Heart left ventricle (tissue), 16 donors: ENCODE measurements around the gene SOX8. TPM values are rescaled to one million over a fixed set of nuclear protein-coding genes. Genes with fewer than 3 reads are reported as not detected.

Source experiments
- ATAC-seq, 4 donors: fragments of 200-7000 bp; cut with Tn5 transposase; one replicate each; pipeline ENCODE4 v1.9.1; 2020 to 2022; ENCODE audit warnings: moderate library complexity in 4 of 4, mild to moderate bottlenecking in 3 of 4, moderate number of reproducible peaks in 1 of 4
- DNase-seq, 5 donors: peaks; one replicate each; pipeline ENCODE4 v3.0.0-alpha.2; 2020
- H3K27ac ChIP-seq, 12 donors: fragments of 200-600 bp; sonication (generic) in 4 of 12; one replicate each; pipeline versions ENCODE4 v1.5.0 to v1.8.0; 2016 to 2022; ENCODE audit warnings: mild to moderate bottlenecking in 2 of 12
- H3K27me3 ChIP-seq, 9 donors: fragments of 200-600 bp; sonication (generic) in 2 of 9; one replicate each; pipeline versions ENCODE4 v1.5.1 to v1.8.0; 2016 to 2022; ENCODE audit warnings: mild to moderate bottlenecking in 3 of 9
- H3K36me3 ChIP-seq, 9 donors: fragments of 200-600 bp; sonication (generic) in 2 of 9; one replicate each; pipeline versions ENCODE4 v1.5.0 to v1.8.0; 2018 to 2022; ENCODE audit warnings: mild to moderate bottlenecking in 2 of 9
- H3K4me1 ChIP-seq, 12 donors: fragments of 200-600 bp; sonication (generic) in 4 of 12; one replicate each; pipeline versions ENCODE4 v1.5.0 to v1.8.0; 2016 to 2022; ENCODE audit warnings: mild to moderate bottlenecking in 3 of 12
- H3K4me3 ChIP-seq, 12 donors: fragments of 200-600 bp; sonication (generic) in 4 of 12; one replicate each; pipeline versions ENCODE4 v1.5.0 to v1.8.0; 2017 to 2022; ENCODE audit warnings: mild to moderate bottlenecking in 9 of 12, moderate library complexity in 4 of 12
- H3K9me3 ChIP-seq, 12 donors: fragments of 200-600 bp; sonication (generic) in 4 of 12; one replicate each; pipeline versions ENCODE4 v1.5.0 to v1.8.0; 2016 to 2022; ENCODE audit warnings: mild to moderate bottlenecking in 1 of 12
- POLR2A ChIP-seq, 2 donors: fragments of 450-650 bp; IDR thresholded peaks; one replicate each; pipeline ENCODE4 v1.6.1; 2017; ENCODE audit warnings: antibody characterized with exemption in 2 of 2, mild to moderate bottlenecking in 2 of 2, moderate library complexity in 2 of 2
- WGBS, 4 donors: extraction: QIAGEN DNeasy Blood & Tissue Kit in 2 of 4; methylation state at CpG; one replicate each; pipeline versions ENCODE4 v1.1.5 to v1.1.7; 2013 to 2018; 5-methylcytosine and 5-hydroxymethylcytosine counted together
- intact Hi-C, 10 donors: fragments of 100-400 bp; cut with DNase I; formaldehyde crosslinking; loops; one replicate each; pipeline versions ENCODE4 v1.11.1 to v1.14.2; 2022
- polyA plus RNA-seq, 2 donors: library from polyadenylated mRNA; stranded (reverse); fragments of 200-250 nt; gene quantifications; one replicate each; pipeline ENCODE4 v1.2.3, GENCODE V29; 2013
- total RNA-seq, 9 donors: library from RNA; depleted of rRNA in 2 of 9; stranded (reverse); fragments of >200 nt in 2 of 9; fragmentation: NEBNext Ultra II Directional in 3 of 9; extraction: Animal tissue kit (Norgen Biotek cat#: 25700) in 3 of 9; gene quantifications; one replicate each; pipeline versions ENCODE4 v1.1.0 to v1.2.4, GENCODE V29; 2016 to 2023
- TF ChIP-seq, protein P1 (sequence below), 12 donors: fragments of 200-600 bp; sonication (generic) in 4 of 12; IDR thresholded peaks; one replicate each; pipeline versions ENCODE4 v1.5.0 to v1.8.0; 2018 to 2022; ENCODE audit warnings: antibody characterized with exemption in 12 of 12, mild to moderate bottlenecking in 5 of 12
- donor health status: ischemic (EF 13 %, LVEDD 7.1; RV severe dilation, severe dysfunction).
- donor health status: healthy with polysubstance abuse.
- donor health status: DM: no; HTN: yes; CAD: no.
- donor health status: DM: no; HTN: no; CAD: no.
- donor health status: ischemic (EF 25% LVEDD 6.9; RV normal size, moderate dysfunction).
- donor health status: ischemic (EF 25% LVEDD 5.7; RV mildly dilated, moderate dysfunction).
- donor health status: healthy.
- donor health status: DM: yes; HTN: yes; CAD: no.
- donor health status: ischemic (EF 35%, LVEDD 5.7; RV mildly dilated, moderate dysfunction).
- donor health status: nonischemic (EF 11% LVEDD 7.7; RV severe dilation, severe dysfunction).
- donor health status: DM: yes; HTN: yes; CAD: no.
- donor health status: PGD.
- donor health status: ischemic (EF 29% LVEDD 5.4; RV normal size, mild dysfunction).
- donor health status: nonischemic (EF 23%, LVEDD 6.1; RV moderate dilation, normal function).

The SOX8 gene
- total and polyA plus RNA-seq, 11 donors = 0.44 to 1.3 (median 0.77) TPM

DNA sequence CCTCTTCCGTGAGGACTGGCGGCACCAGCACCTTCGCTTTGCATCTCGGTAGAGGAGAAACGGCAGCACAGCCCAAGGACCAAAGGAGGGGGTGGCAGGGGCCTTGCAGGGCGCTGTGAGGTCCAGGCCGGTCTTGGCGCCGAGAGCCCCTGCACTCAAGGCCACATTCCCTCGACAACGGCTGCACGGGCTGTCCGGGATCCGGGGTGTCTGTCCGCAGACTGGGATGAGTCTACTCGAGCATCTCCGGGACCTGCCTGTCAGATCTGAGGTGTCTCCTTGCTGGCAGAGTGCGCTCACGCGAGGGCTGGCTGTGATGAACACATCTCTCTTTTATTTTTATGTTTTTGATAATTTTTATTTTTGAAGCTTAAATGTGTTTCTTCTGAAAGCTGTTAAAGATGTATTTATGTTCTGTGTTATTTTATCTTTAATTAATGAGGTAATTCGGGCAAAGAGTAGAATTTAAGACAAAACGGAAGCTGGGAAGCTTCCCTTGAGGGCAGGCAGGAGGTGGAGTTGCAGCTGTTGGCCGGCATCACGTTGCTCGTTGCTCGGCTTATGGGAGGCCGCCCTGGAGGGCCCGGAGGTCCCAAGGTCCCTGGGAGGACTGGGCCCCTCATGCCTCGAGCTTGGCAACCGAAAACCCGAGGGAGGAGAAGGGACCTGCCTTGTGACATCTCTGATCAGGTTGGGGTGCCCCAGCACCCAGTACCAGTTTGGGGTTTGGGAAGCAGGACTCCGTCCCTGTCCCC is 4.3 kb downstream of the SOX8 start:
- DNase-seq = no peak
- Histone ChIP-seq H3K4me3 (no peak overlapping the region), H3K27me3 (peaks cover 0 to 51% (median 21%) of the 10 kb centered on the region in 9 donors), H3K9me3 (no peaks in the 10 kb centered on the region), H3K36me3 (no peaks in the 10 kb centered on the region), H3K27ac (no peak overlapping the region), H3K4me1 (peaks cover 0 to 23% (median 4%) of the 10 kb centered on the region in 12 donors)
- ATAC-seq = no peak
- intact Hi-C loops = no loop called here
- 80 to 83% (median 82%) methylated on average over 31 to 32 of the region's 32 CpGs for WGBS, 4 donors
- TF ChIP-seq POLR2A (IDR thresholded peaks at IDR 0.05) = no peak
- TF ChIP-seq, protein P1, sequence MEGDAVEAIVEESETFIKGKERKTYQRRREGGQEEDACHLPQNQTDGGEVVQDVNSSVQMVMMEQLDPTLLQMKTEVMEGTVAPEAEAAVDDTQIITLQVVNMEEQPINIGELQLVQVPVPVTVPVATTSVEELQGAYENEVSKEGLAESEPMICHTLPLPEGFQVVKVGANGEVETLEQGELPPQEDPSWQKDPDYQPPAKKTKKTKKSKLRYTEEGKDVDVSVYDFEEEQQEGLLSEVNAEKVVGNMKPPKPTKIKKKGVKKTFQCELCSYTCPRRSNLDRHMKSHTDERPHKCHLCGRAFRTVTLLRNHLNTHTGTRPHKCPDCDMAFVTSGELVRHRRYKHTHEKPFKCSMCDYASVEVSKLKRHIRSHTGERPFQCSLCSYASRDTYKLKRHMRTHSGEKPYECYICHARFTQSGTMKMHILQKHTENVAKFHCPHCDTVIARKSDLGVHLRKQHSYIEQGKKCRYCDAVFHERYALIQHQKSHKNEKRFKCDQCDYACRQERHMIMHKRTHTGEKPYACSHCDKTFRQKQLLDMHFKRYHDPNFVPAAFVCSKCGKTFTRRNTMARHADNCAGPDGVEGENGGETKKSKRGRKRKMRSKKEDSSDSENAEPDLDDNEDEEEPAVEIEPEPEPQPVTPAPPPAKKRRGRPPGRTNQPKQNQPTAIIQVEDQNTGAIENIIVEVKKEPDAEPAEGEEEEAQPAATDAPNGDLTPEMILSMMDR (IDR thresholded peaks at IDR 0.05) = no peak

DNA sequence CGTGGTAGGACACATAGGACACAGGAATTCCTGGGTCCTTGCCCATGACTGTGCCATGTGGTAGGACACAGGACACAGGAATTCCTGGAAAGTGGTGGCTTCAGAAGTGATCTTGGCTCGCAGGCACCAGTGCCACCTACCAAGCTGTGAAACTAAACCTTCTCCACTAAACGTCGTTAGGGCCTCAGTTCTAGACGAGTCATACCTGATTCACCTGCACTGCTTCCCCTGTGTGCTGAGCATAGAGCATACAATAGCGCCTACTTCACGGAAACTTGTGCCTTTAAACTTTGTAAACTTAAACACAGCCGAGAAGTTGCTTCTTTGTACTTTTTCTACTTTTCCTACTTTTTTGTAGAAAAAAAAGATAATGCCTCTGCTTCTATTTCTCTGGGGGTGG is 4.8 kb downstream of the SOX8 start:
- Histone ChIP-seq H3K36me3 (no peaks in the 10 kb centered on the region), H3K27me3 (peaks cover 0 to 48% (median 20%) of the 10 kb centered on the region in 9 donors), H3K27ac (no peak overlapping the region), H3K9me3 (no peaks in the 10 kb centered on the region), H3K4me3 (no peak overlapping the region), H3K4me1 (peaks cover 0 to 17% (median 4%) of the 10 kb centered on the region in 12 donors)
- ATAC-seq (no peak), DNase-seq (no peak)
- intact Hi-C loops = no loop called here
- WGBS, 4 donors = 86 to 91% (median 88%) methylated on average over 8 of the region's 8 CpGs
- TF ChIP-seq, protein P1 (IDR thresholded peaks at IDR 0.05) = no peak
- TF ChIP-seq POLR2A (IDR thresholded peaks at IDR 0.05) = no peak

DNA sequence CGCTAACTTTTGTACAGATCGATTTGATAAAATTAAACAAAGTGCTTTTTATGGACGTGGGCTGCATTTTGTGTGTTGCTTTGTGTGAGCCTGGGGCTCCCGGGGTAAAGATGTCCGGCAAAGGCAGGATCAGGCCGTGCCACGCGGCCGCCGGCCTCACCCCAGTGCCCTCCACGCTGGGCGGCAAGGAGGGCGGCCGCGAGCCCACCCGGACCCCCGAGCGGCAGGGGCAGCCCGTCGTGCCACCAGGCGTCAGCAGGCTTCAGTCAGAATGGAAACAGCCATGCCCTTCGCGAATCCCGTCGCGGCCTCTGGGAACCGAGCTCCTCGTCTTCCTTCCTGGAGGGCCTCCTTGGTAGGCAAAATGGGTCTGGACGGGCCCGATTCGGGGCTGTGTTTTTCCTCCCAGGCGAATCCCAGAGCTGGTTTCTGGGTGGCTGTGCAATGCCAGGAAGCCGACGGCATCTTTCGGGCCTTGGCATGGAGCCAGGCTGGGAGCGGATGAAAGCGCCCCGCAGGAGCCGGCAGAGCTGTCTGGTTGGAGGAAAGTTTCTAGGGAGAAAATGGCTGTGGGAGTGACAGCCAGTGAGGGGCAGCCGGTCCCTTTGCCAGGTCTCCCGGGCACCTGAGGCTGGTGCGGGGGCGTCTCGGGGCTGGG is 5.5 kb downstream of the SOX8 start:
- Histone ChIP-seq H3K36me3 (no peaks in the 10 kb centered on the region), H3K9me3 (no peaks in the 10 kb centered on the region), H3K27ac (no peak overlapping the region), H3K4me3 (no peak overlapping the region), H3K27me3 (peaks cover 0 to 46% (median 20%) of the 10 kb centered on the region in 9 donors), H3K4me1 (peaks cover 0 to 12% (median 2%) of the 10 kb centered on the region in 12 donors)
- intact Hi-C loops = no loop called here
- TF ChIP-seq POLR2A (IDR thresholded peaks at IDR 0.05) = no peak
- TF ChIP-seq, protein P1 (IDR thresholded peaks at IDR 0.05) = no peak
- no peak for DNase-seq
- 73 to 79% (median 75%) methylated on average over 42 to 44 of the region's 44 CpGs for WGBS, 4 donors
- ATAC-seq = no peak

DNA sequence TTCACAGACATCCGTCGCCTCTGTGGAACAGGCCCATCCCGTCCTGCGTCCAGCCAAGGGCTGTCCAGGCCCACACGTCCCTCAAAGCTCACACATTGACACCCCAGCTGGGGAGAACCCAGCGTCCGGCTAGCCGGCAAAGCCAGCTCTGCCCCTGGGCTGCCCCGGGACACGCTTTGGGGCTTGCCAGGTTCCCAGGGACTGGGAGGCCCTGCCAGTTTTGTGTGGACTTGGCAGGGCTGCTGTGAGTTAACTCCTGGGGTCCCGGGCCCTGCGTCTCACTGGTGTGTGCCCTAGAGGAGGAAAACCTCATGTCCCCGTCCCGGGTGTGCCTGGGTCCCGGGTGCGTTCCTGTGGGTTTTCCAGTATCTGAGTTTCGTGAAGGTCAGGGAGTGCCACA is 6.3 kb downstream of the SOX8 start:
- Histone ChIP-seq H3K4me1 (peaks cover 0 to 4% (median 0%) of the 10 kb centered on the region in 12 donors), H3K4me3 (no peak overlapping the region), H3K9me3 (no peaks in the 10 kb centered on the region), H3K36me3 (no peaks in the 10 kb centered on the region), H3K27me3 (peaks cover 0 to 38% (median 12%) of the 10 kb centered on the region in 9 donors), H3K27ac (no peak overlapping the region)
- ATAC-seq (no peak), DNase-seq (no peak)
- TF ChIP-seq, protein P1 (IDR thresholded peaks at IDR 0.05) = no peak
- TF ChIP-seq POLR2A (IDR thresholded peaks at IDR 0.05) = no peak
- intact Hi-C loops = no loop called here
- 80 to 85% (median 84%) methylated on average over 12 to 17 of the region's 17 CpGs for WGBS, 4 donors
